Retinal pigment epithelial cell (primary cell): ENCODE data around the gene AMBRA1.

ENCODE experiments used
- DNase-seq: peaks from one replicate; pipeline ENCODE4 v3.0.0-alpha.2; 2010; ENCODE audit warnings: low read depth
- H3K4me3 ChIP-seq: 2 replicates; pipeline ENCODE4 v1.5.1; 2011; ENCODE audit warnings: mild to moderate bottlenecking, low read length, control low read depth, moderate library complexity
- CTCF ChIP-seq: conservative IDR thresholded peaks from 2 replicates; pipeline ENCODE4 v1.5.1; 2011; ENCODE audit warnings: low read depth, low read length, control low read depth, inconsistent platforms

AMBRA1 gene

GRCh38 chr11:46497498-46497897 lies 96.3 kb downstream of the AMBRA1 start:
- no peak for DNase-seq
- H3K4me3 ChIP-seq: no peak overlapping the region
- TF ChIP-seq CTCF: no peak

DNA sequence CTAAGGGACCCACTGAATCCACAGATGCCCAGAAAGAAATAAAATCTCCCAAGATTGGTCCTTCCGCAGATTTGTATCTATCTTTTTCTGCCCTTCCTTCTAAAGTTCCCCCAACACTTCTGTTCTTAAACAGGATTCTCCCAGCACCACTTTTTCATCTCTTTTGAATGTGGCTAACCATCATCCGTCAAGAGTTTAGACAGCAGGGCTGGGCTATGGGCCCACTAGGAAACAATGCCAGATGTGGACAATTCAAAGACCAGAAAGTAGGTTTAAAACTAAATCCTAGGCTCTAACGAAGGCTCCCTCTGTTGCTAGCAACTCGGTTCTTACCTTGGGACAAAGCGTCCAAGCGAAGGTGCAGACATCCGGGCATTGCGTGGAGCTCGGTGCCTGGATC lies 100.0 kb downstream of the AMBRA1 start:
- H3K4me3 ChIP-seq: no peak overlapping the region
- DNase-seq: no peak
- no peak for TF ChIP-seq CTCF

DNA sequence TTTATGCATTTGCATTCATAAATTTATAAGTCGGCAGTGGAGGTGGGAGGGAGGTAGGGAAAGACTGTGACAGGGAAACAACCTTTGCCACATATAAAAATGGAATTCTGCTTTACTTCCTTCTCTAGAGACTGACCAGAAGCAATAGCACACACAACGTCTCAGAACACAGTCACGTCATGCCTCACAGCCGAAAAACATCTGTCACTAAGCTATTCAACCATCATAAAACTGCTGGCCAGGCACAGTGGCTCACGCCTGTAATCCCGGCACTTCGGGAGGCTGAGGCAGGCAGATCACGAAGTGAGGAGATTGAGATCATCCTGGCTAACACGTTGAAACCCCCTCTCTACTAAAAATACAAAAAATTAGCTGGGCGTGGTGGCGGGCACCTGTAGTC lies 101.3 kb downstream of the AMBRA1 start:
- no peak overlapping the region for H3K4me3 ChIP-seq
- TF ChIP-seq CTCF: no peak
- no peak for DNase-seq

GRCh38 chr11:46491661-46492330 lies 102.0 kb downstream of the AMBRA1 start:
- no peak for TF ChIP-seq CTCF
- H3K4me3 ChIP-seq: no peak overlapping the region
- DNase-seq: no peak

DNA sequence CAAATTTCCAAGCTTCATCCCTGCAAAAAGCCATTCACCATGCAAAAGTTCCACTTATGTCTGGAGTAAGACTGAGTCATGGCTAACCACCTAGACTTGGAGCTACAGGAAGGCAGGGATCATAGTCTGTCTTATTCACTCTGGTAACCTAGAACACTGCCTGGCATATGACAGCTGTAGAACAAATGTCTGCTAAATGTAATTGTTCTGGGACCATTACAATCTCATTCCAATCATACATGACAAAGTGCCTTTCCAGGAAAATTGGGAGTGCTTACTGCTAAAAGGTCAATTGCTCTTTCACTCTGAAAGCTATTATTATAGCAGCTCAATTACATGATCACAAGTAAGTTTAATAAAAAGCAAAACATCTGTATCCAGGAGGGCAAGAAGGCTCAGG lies 103.2 kb downstream of the AMBRA1 start:
- DNase-seq: no peak
- H3K4me3 ChIP-seq: no peak overlapping the region
- no peak for TF ChIP-seq CTCF

- H3K4me3 ChIP-seq: no peak overlapping the region
- DNase-seq: peak; percentile 26
- TF ChIP-seq CTCF: peak; percentile 81
These were observed 103.9 kb downstream of the AMBRA1 start for GRCh38 chr11:46489656-46490560.
